Neuron (in vitro differentiated cells): ENCODE results near the gene SCN10A.

ENCODE experiments used
- H2AFZ ChIP-seq: one replicate; pipeline ENCODE4 v1.6.1; 2013; ENCODE audit warnings: low read depth, mild to moderate bottlenecking, inconsistent platforms, low read length, moderate library complexity
- H3K27me3 ChIP-seq: one replicate; pipeline ENCODE4 v1.6.1; 2013; ENCODE audit warnings: low read length; ENCODE audit not compliant: insufficient read depth
- H3K36me3 ChIP-seq: one replicate; pipeline ENCODE4 v1.6.1; 2013; ENCODE audit warnings: low read length; ENCODE audit not compliant: insufficient read depth
- H3K4me1 ChIP-seq: one replicate; pipeline ENCODE4 v1.6.1; 2013; ENCODE audit warnings: low read length; ENCODE audit not compliant: insufficient read depth
- H3K4me3 ChIP-seq: 2 replicates; pipeline ENCODE4 v1.5.1; 2013; ENCODE audit warnings: mild to moderate bottlenecking, low read length, moderate library complexity
- H3K9me3 ChIP-seq: one replicate; pipeline ENCODE4 v1.6.1; 2013; ENCODE audit warnings: low read length

SCN10A gene

DNA sequence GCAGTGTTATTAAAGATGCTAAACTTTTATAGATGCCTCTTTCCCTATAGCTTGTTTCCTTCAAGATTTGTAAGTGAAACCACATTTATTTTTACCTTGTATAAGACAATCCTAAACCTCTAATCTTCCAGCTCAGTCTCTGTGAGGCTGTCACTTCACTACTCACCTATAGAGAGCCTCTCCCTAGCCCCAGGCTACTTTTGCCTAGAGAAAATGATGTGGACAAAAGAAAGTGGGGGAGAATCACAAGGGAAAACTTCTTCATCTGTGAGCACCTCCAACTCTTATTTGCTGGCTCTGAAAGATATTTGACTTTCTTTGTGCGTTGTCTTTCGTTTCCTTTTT, 91.7 kb downstream of the SCN10A start:
- H2AFZ ChIP-seq, result no peak overlapping the region

DNA sequence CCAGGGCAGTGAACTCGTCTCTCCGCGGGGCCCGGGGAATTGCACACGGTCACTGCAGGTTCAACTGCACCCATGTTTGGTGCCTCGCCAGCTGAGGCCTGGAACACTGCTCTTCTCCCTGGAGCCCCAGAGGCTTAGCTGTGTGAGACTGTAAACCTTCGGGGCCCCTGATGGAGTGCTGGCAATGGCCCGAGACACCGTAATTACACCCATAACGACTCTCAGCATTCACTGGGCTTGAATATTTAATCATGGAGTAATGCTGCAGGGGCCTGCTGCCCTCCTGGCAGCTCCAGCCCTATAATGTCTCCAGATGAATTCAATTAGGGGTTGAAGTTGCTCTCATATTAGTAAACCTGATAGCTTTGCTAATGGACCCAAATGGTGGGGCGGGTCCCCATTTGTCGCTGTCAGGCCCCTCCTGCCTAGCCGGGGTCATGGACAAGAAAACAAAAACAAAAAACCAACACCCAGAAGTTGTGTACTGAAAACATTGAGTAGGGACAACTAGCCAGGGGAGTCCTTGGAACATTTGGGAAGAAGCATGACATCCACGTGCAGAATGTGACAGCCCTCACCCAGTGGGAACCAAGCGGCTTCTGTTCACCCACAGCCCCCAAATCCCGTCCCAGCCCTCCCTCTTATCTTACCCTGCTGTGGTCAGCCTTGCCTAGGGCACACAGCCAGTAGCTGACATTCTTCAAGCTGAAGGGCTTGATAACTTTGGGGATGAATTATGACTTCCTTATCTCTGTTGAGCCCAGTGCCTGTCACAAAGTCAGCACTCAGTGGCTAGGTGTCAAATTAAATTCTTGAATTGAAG, 92.2 kb downstream of the SCN10A start:
- H3K36me3 ChIP-seq, result no peaks in the 10 kb centered on the region

More for the DNA sequence above, 91.7 kb downstream of the SCN10A start:
- no peaks in the 10 kb centered on the region for H3K9me3 ChIP-seq
- H3K4me3 ChIP-seq, result no peak overlapping the region
- no peaks in the 10 kb centered on the region for H3K36me3 ChIP-seq
- H3K4me1 ChIP-seq, result peaks cover 3% of the 10 kb centered on the region
- H3K27me3 ChIP-seq, result no peaks in the 10 kb centered on the region

DNA sequence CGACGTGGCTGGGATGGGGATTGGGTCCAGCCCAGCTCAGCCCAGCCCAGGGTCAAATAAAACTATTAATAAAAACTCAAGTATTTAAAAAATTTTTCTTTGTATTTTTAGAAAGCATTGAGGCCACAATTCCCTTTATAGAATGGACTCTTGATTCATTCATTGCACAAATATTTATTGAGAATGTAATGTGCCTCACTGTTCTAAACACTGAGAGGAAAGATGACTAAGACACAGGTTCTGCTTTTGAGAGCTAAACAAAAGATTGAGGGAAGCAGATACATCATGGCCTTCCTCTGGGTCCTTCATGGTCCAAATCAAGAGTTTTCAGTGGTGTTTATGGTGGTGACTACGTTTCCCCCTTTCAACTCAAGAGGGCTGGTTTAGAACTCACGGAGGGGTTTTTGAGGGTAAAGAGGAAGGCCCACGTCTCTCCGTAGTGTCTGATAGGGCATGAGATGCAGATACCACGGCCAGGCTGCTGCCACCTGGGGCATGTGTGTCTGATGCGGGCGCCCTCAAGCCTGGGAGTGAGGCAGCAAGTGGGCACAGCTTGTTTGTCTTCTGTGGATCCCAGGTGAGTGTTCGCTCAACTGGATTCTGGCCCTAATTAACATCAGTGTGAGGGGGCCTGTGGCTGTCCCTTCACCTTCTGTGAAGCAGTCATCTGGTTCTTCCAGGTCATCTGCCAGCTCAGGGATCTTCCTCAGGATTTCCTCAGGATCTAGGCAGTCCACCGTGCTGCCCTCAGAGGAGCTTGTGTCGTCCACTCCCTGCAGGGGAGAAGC, 93.0 kb downstream of the SCN10A start:
- Histone ChIP-seq H3K4me3 (no peak overlapping the region), H2AFZ (no peak overlapping the region), H3K27me3 (no peaks in the 10 kb centered on the region), H3K9me3 (no peaks in the 10 kb centered on the region), H3K36me3 (no peaks in the 10 kb centered on the region), H3K4me1 (peaks cover 3% of the 10 kb centered on the region)

More for the DNA sequence above, 92.2 kb downstream of the SCN10A start:
- Histone ChIP-seq H2AFZ (no peak overlapping the region), H3K4me3 (no peak overlapping the region), H3K9me3 (no peaks in the 10 kb centered on the region), H3K27me3 (no peaks in the 10 kb centered on the region), H3K4me1 (peaks cover 3% of the 10 kb centered on the region)

DNA sequence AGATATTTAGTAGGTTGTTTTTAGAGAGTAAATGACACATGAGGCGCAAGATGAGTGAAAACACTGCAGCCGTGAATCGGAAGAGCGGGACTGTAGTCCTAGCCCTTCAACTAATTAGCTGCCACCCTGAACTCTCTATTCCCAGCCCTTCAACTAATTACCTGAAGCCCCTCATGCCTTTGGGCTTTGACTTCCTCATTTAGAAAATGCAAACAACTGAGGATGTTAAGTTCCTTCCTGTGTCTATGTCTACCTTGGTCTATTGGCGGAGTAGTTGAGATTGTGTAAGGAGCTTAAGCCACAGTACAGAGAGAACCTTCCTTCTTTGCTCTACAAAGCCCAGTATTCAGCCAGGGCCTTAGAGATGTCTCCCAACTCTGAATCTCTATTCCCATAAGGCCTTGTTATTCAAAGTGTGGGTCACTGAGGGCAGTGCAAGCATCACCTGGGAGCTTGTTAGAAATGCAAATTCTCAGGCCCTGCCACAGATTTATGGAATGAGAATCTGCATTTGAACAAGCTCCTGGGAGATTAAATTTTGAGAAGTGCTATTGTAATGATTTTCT, 94.7 kb downstream of the SCN10A start:
- Histone ChIP-seq H3K4me3 (no peak overlapping the region), H2AFZ (no peak overlapping the region), H3K36me3 (no peaks in the 10 kb centered on the region), H3K9me3 (no peaks in the 10 kb centered on the region), H3K4me1 (peaks cover 3% of the 10 kb centered on the region), H3K27me3 (no peaks in the 10 kb centered on the region)

DNA sequence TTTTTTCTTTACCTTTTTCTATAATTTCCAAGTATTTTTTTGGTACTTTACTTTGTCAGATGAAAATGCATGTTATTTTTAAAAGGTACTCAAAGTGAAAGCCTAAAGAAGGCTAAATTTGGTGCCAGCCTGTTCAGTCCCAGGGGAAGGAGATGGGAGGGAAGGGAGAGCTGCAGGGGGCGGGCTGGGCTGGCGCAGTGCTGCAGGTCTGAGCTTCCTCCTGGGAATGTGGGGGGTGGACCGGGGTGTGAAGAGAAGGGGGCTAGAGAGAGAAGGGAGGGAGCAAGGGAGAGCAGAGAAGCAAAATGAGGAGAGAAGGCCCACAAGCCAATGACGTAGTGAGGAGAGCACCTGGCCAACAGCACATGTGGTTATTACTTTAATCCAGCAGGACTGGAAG, 95.6 kb downstream of the SCN10A start:
- Histone ChIP-seq H2AFZ (no peak overlapping the region), H3K36me3 (no peaks in the 10 kb centered on the region), H3K9me3 (no peaks in the 10 kb centered on the region), H3K4me3 (no peak overlapping the region), H3K4me1 (peaks cover under 1% of the 10 kb centered on the region), H3K27me3 (no peaks in the 10 kb centered on the region)

DNA sequence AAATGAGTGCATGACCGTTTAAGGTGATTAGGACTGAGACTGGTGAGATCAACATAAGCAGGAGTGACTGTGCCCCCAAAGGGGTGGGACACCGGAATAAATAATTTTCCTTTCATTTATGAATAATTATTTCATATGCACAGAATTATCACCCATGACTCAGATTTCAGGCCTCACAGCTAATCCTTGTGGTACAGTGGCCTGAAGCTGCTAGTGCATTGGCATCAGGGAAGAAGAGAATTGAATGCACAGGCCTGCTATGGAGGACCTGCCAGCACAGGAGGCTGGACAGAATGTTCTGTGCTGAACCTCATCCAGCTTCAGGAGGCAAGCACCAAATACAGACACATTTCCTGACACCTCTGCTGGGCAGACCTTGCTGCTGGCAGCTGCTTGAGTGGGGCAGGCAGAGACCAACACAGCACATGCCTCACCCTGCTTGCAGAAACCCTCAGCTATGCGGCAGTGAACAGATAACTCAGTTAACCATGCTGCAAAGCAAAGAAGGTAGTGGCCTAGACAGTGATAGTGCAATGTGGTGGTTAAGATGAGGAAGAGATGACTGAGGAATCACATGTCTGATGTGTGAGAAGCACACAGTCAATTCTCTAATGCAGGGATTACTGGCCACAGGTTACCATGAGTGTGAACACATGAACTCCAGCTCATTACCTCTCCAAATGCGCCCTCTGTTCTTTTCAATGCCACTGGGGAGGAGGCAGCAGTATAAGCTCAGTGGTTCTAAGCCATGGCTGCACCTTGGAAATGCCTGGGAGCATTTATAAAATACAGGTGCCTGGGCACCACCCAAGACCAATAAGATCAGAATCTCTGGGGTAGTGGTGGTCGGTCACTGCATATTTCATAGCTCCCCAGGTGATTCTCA, 98.4 kb downstream of the SCN10A start:
- no peak overlapping the region for H2AFZ ChIP-seq
- H3K36me3 ChIP-seq, result no peaks in the 10 kb centered on the region
- no peaks in the 10 kb centered on the region for H3K4me1 ChIP-seq
- no peaks in the 10 kb centered on the region for H3K27me3 ChIP-seq
- H3K9me3 ChIP-seq, result no peaks in the 10 kb centered on the region
- H3K4me3 ChIP-seq, result no peak overlapping the region

DNA sequence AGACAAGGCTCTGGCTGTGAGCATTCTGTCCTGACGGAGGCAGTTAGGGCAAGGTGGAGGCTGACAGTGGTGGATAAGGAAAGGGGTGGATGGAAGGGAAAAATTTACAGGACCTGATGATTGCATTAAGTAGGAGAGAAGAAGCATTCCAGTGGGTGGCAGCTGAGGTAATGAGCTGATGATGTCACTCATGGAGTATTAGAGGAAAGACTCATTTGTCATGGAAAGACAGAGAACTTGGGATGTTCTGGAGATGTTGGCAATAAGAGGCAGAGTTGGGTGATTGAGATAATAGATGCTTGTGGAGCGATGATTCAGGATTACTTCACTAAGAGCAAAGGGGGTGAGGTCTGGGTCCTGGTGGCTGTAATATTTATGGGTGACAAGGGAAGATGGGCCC, 102.9 kb downstream of the SCN10A start:
- Histone ChIP-seq H3K36me3 (no peaks in the 10 kb centered on the region), H3K9me3 (no peaks in the 10 kb centered on the region), H3K4me1 (no peaks in the 10 kb centered on the region), H2AFZ (no peak overlapping the region), H3K27me3 (no peaks in the 10 kb centered on the region), H3K4me3 (no peak overlapping the region)

DNA sequence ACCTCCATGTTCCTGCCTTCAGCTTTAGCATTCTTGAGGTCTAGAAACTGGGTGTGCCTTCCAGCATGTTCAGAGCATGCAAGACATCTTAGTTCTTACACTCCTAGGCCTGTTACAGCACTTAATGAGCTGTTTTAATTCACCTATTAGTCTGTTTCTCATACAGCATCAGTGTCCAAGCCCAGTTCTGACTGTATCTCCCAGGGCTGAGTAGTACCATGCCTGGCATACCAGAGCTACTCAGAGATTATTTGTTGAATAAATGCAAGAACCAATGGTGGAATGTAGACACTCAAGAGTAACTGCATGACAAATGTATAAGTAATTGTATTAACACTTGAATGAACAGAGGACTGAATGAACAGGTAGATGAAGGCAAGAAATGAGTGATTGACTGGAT, 104.7 kb downstream of the SCN10A start:
- no peaks in the 10 kb centered on the region for H3K9me3 ChIP-seq
- no peaks in the 10 kb centered on the region for H3K27me3 ChIP-seq
- H2AFZ ChIP-seq, result no peak overlapping the region
- H3K4me1 ChIP-seq, result no peaks in the 10 kb centered on the region
- no peak overlapping the region for H3K4me3 ChIP-seq
- no peaks in the 10 kb centered on the region for H3K36me3 ChIP-seq

DNA sequence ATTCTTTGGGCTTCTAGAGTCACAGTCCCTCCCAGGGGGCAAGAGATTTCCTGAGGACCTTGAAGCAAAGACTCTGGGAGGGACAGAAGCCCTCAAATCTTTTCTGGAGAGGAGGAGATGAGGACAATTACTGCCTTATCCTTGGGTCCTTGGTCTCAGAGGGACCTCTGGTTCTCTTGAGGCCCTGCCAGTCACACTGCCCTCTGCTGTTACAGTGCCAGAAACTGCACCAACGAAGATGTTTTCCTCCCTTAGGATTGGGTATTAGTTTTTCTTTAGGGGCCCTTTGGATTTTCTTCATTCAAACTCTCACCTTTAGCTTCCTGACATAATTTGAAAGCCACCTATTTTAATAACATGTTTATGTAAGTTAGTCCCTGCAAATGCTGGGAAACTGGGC, 108.3 kb downstream of the SCN10A start:
- Histone ChIP-seq H3K4me3 (no peak overlapping the region), H3K27me3 (no peaks in the 10 kb centered on the region), H3K36me3 (no peaks in the 10 kb centered on the region)

DNA sequence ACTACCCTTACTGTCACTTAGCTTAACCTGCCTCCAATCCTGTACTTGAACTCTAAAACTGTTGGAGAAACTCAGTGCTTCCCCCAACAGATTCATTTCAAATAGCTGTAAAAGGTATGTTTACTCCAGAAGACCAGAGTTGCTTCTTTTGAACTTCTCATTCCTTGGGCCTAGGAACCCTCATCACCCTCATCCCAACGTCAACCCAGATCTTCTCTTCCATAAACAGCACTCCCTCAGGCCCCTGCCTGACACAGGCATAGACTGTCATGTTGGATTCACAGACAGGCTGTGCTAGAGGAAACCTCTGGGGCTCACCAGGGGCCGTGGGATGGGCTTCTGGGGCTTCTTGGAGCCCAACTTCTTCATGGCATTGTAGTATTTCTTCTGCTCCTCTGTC, 109.1 kb downstream of the SCN10A start:
- H3K4me3 ChIP-seq, result no peak overlapping the region
- H3K4me1 ChIP-seq, result no peaks in the 10 kb centered on the region
- H2AFZ ChIP-seq, result no peak overlapping the region
- no peaks in the 10 kb centered on the region for H3K27me3 ChIP-seq
- H3K36me3 ChIP-seq, result no peaks in the 10 kb centered on the region
- H3K9me3 ChIP-seq, result no peaks in the 10 kb centered on the region

More for the DNA sequence above, 108.3 kb downstream of the SCN10A start:
- H3K9me3 ChIP-seq, result no peaks in the 10 kb centered on the region
- no peaks in the 10 kb centered on the region for H3K4me1 ChIP-seq
- no peak overlapping the region for H2AFZ ChIP-seq

DNA sequence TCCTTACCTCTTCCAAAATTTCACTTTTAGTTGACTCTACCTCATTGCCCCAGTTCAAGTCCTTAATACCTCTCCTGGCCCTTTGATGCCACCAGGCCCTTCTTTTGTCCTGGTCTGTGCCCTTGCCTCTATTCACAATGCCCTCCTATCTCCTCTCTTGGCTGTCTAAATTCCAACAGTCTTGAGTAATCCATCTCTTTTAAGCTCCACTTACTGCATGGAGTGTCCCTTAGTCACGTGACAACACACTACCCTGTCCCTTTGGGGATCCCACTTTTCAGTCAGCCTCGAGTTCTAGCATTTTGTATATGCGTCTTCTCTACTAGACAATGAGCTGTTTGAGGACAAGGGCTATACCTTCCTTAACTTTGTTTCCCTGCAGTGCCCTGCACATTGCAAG, 113.8 kb downstream of the SCN10A start:
- no peak overlapping the region for H2AFZ ChIP-seq
- no peak overlapping the region for H3K4me3 ChIP-seq
- no peaks in the 10 kb centered on the region for H3K36me3 ChIP-seq
- H3K9me3 ChIP-seq, result no peaks in the 10 kb centered on the region
- no peaks in the 10 kb centered on the region for H3K27me3 ChIP-seq
- no peaks in the 10 kb centered on the region for H3K4me1 ChIP-seq

DNA sequence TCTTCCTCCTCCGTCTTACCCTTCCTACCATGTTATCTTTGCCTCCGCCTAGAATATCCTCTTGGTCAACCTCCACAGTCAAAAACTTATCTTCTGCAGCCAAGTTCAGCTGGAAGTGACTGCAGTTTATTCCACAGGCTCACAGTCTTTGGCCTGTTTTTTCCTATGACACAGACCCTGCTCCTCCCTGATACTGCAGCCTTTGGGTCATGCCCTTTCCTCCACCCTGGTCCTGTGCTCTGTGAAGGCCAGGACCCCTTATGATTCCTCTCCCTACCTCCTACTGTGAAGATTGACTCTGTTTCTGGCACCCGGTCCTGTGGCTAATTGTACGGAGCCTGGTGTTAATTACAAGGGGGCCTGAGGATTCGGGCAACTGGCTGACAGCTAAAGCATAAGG, 117.3 kb downstream of the SCN10A start:
- Histone ChIP-seq H2AFZ (no peak overlapping the region), H3K27me3 (no peaks in the 10 kb centered on the region), H3K9me3 (no peaks in the 10 kb centered on the region), H3K4me3 (no peak overlapping the region), H3K36me3 (no peaks in the 10 kb centered on the region), H3K4me1 (no peaks in the 10 kb centered on the region)
